BJ (cell line): Measurements from ENCODE around the gene YBEY. TPM values are rescaled to one million over a fixed set of nuclear protein-coding genes. Genes with fewer than 3 reads are reported as not detected.

Experiments used
- CTCF ChIA-PET: fragments of 350-600 bp; formaldehyde crosslinking; extraction: SDS; loops from one replicate; lab custom pipeline; 2021; ENCODE audit warnings: antibody characterized with exemption, inconsistent platforms; lab: Yijun Ruan, JAX
- POLR2A ChIA-PET: fragments of 300-600 bp; sonication (Branson Sonifier 250); formaldehyde crosslinking; extraction: SDS; loops from one replicate; lab custom pipeline; 2021; ENCODE audit warnings: antibody characterized with exemption; lab: Charles Lee
- DNase-seq: peaks from one replicate; pipeline ENCODE4 v3.0.0-alpha.2; 2011; ENCODE audit warnings: low read depth
- H3K27me3 ChIP-seq: 2 replicates; pipeline ENCODE4 v1.6.0; 2011; ENCODE audit warnings: low read length; ENCODE audit not compliant: control insufficient read depth, insufficient read depth
- H3K36me3 ChIP-seq: 2 replicates; pipeline ENCODE4 v1.5.1; 2011; ENCODE audit warnings: low read length; ENCODE audit not compliant: control insufficient read depth, insufficient read depth
- H3K4me3 ChIP-seq: 2 replicates; pipeline ENCODE4 v1.5.1; 2011; ENCODE audit warnings: low read depth, mild to moderate bottlenecking, control low read depth, low read length
- CTCF ChIP-seq: IDR thresholded peaks from 2 replicates; pipeline ENCODE4 v1.5.1; 2011; ENCODE audit warnings: low read depth, mild to moderate bottlenecking, control low read depth, inconsistent platforms, low read length, moderate library complexity; ENCODE audit not compliant: insufficient read depth
- polyA plus RNA-seq: library from polyadenylated mRNA; depleted of rRNA; stranded (reverse); fragments of >200 nt; gene quantifications from 2 replicates; pipeline ENCODE4 v1.2.3, GENCODE V29; 2011

YBEY gene
- polyA plus RNA-seq, 1 experiment, result 15.8 TPM

- CTCF ChIA-PET, result no interaction called here
- POLR2A ChIA-PET, result no interaction called here
- no peaks in the 10 kb centered on the region for H3K27me3 ChIP-seq
- TF ChIP-seq CTCF, result no peak
- DNase-seq, result no peak
- no peak overlapping the region for H3K4me3 ChIP-seq
- peaks cover 3% of the 10 kb centered on the region; the same call in 1 of the 2 replicates for H3K36me3 ChIP-seq
Measured at GRCh38 chr21:46311568-46311967, 25.4 kb downstream of the YBEY start.

- H3K27me3 ChIP-seq, result no peaks in the 10 kb centered on the region
- ChIA-PET CTCF (interaction anchor here (0.6 kb wide), 1 partner anchor 214 kb away, joined by 4 read pairs; no protein-coding TSS in a partner anchor), POLR2A (no interaction called here)
- no peak overlapping the region for H3K4me3 ChIP-seq
- no peak for DNase-seq
- H3K36me3 ChIP-seq, result peaks cover 4% of the 10 kb centered on the region; the same call in 1 of the 2 replicates
- TF ChIP-seq CTCF, result no peak
Measured at GRCh38 chr21:46312949-46313348, 26.8 kb downstream of the YBEY start.

GRCh38 chr21:46314441-46315020, 28.4 kb downstream of the YBEY start:
- H3K36me3 ChIP-seq, result peaks cover 4% of the 10 kb centered on the region; the same call in 1 of the 2 replicates
- CTCF ChIA-PET, result interaction anchor here (0.6 kb wide), 1 partner anchor 343 kb away, joined by 3 read pairs; no protein-coding TSS in a partner anchor
- H3K4me3 ChIP-seq, result no peak overlapping the region
- DNase-seq, result no peak
- POLR2A ChIA-PET, result no interaction called here
- H3K27me3 ChIP-seq, result no peaks in the 10 kb centered on the region
- no peak for TF ChIP-seq CTCF

- CTCF ChIA-PET, result interaction anchor here (0.6 to 0.7 kb wide), 2 partner anchors 22 to 40 kb away, joined by 3 to 5 read pairs; no protein-coding TSS in a partner anchor
- Histone ChIP-seq H3K27me3 (no peaks in the 10 kb centered on the region), H3K4me3 (no peak overlapping the region), H3K36me3 (peaks cover 2% of the 10 kb centered on the region; the same call in 1 of the 2 replicates)
- POLR2A ChIA-PET, result no interaction called here
- DNase-seq, result no peak
- no peak for TF ChIP-seq CTCF
Measured at GRCh38 chr21:46316708-46317324, 30.7 kb downstream of the YBEY start.

GRCh38 chr21:46317710-46318463, 31.7 kb downstream of the YBEY start:
- Histone ChIP-seq H3K36me3 (peaks cover 2% of the 10 kb centered on the region; the same call in 1 of the 2 replicates), H3K4me3 (no peak overlapping the region), H3K27me3 (no peaks in the 10 kb centered on the region)
- ChIA-PET POLR2A (no interaction called here), CTCF (no interaction called here)
- no peak for DNase-seq
- no peak for TF ChIP-seq CTCF
